CD14-positive monocyte (primary cell): ENCODE data around the gene PIK3C2B. TPM values are rescaled to one million over a fixed set of nuclear protein-coding genes. Genes with fewer than 3 reads are reported as not detected.

ENCODE experiments used
- DNase-seq, 3 donors: peaks; one replicate each; pipeline ENCODE4 v3.0.0-alpha.2; 2011 to 2022
- H2AFZ ChIP-seq: 2 replicates; pipeline ENCODE4 v1.6.0; 2012; ENCODE audit warnings: mild to moderate bottlenecking, low read depth, low read length, inconsistent platforms; ENCODE audit not compliant: insufficient read depth, poor library complexity, severe bottlenecking
- H3K27ac ChIP-seq, 2 donors: 1 replicate in 1 of 2; 2 replicates in 1 of 2; pipeline ENCODE4 v1.5.1; 2012 to 2013; ENCODE audit warnings: low read length in 2 of 2, control low read depth in 1 of 2, inconsistent platforms in 1 of 2, low read depth in 1 of 2, mild to moderate bottlenecking in 1 of 2
- H3K27me3 ChIP-seq, 2 donors: one replicate each; pipeline versions ENCODE4 v1.6.0 to v1.6.1; 2011 to 2013; ENCODE audit warnings: low read length in 2 of 2; ENCODE audit not compliant: control insufficient read depth in 2 of 2, insufficient read depth in 2 of 2
- H3K36me3 ChIP-seq, 2 donors: replicated peaks in 1 of 2; 1 replicate in 1 of 2; 2 replicates in 1 of 2; pipeline versions ENCODE4 v1.5.1 to v1.6.1; 2012 to 2013; ENCODE audit warnings: low read length in 2 of 2, control low read depth in 1 of 2, inconsistent platforms in 1 of 2, mild to moderate bottlenecking in 1 of 2; ENCODE audit not compliant: insufficient read depth in 2 of 2, control insufficient read depth in 1 of 2
- H3K4me1 ChIP-seq, 2 donors: 1 replicate in 1 of 2; 2 replicates in 1 of 2; pipeline versions ENCODE4 v1.5.1 to v1.6.1; 2012 to 2013; ENCODE audit warnings: low read length in 2 of 2, control low read depth in 1 of 2, inconsistent platforms in 1 of 2, mild to moderate bottlenecking in 1 of 2, moderate library complexity in 1 of 2; ENCODE audit not compliant: insufficient read depth in 2 of 2, control insufficient read depth in 1 of 2
- H3K4me2 ChIP-seq: replicated peaks from 2 replicates; pipeline ENCODE3; 2012; ENCODE audit warnings: low read length, moderate library complexity, mild to moderate bottlenecking; ENCODE audit not compliant: poor library complexity, severe bottlenecking; ENCODE audit errors: extremely low read depth
- H3K4me3 ChIP-seq, 3 experiments: fragments of 200-600 bp in 1 of 3; sonication (generic) in 1 of 3; replicated peaks in 1 of 3; 1 replicate in 2 of 3; 2 replicates in 1 of 3; pipeline ENCODE4 v1.5.1; 2011 to 2013; ENCODE audit warnings: low read length in 3 of 3, mild to moderate bottlenecking in 3 of 3, control low read depth in 2 of 3, low read depth in 2 of 3, inconsistent platforms in 1 of 3, moderate library complexity in 1 of 3
- H3K79me2 ChIP-seq: 2 replicates; pipeline ENCODE4 v1.6.0; 2012; ENCODE audit warnings: mild to moderate bottlenecking, control low read depth, inconsistent platforms, low read length, moderate library complexity; ENCODE audit not compliant: insufficient read depth
- H3K9ac ChIP-seq: 2 replicates; pipeline ENCODE4 v1.6.0; 2017; ENCODE audit warnings: low read length, mild to moderate bottlenecking; ENCODE audit not compliant: insufficient read depth, poor library complexity, severe bottlenecking
- H3K9me3 ChIP-seq, 2 donors: replicated peaks in 1 of 2; 1 replicate in 1 of 2; 2 replicates in 1 of 2; pipeline versions ENCODE4 v1.5.1 to v1.6.1; 2012 to 2013; ENCODE audit warnings: low read length in 2 of 2, control low read depth in 1 of 2; ENCODE audit not compliant: control insufficient read depth in 1 of 2, insufficient read depth in 1 of 2
- H4K20me1 ChIP-seq: 2 replicates; pipeline ENCODE4 v1.6.0; 2012; ENCODE audit warnings: mild to moderate bottlenecking, low read length, control low read depth, moderate library complexity; ENCODE audit not compliant: insufficient read depth
- H3K27ac Mint-ChIP-seq, 7 donors: one replicate each; pipeline ENCODE4 v1.8.0; 2020; ENCODE audit warnings: mild to moderate bottlenecking in 7 of 7, mixed read lengths in 7 of 7, moderate library complexity in 6 of 7, inconsistent platforms in 2 of 7
- H3K27me3 Mint-ChIP-seq, 3 donors: one replicate each; pipeline ENCODE4 v1.8.0; 2021 to 2022; ENCODE audit warnings: low read depth in 3 of 3, mild to moderate bottlenecking in 3 of 3, mixed read lengths in 3 of 3, moderate library complexity in 3 of 3, inconsistent platforms in 1 of 3
- H3K36me3 Mint-ChIP-seq, 2 donors: one replicate each; pipeline ENCODE4 v1.8.0; 2020; ENCODE audit warnings: mixed read lengths in 2 of 2, inconsistent platforms in 1 of 2, mild to moderate bottlenecking in 1 of 2
- H3K4me1 Mint-ChIP-seq: one replicate; pipeline ENCODE4 v1.8.0; 2020; ENCODE audit warnings: mild to moderate bottlenecking, mixed read lengths
- H3K4me3 Mint-ChIP-seq, 2 donors: one replicate each; pipeline ENCODE4 v1.8.0; 2020; ENCODE audit warnings: mild to moderate bottlenecking in 2 of 2, mixed read lengths in 2 of 2, moderate library complexity in 1 of 2
- H3K9me3 Mint-ChIP-seq, 7 donors: one replicate each; pipeline ENCODE4 v1.8.0; 2020 to 2022; ENCODE audit warnings: mixed read lengths in 7 of 7, mild to moderate bottlenecking in 6 of 7, moderate library complexity in 6 of 7, inconsistent platforms in 2 of 7
- WGBS: methylation state at CpG from one replicate; pipeline ENCODE4 v1.1.5; 2013; ENCODE audit warnings: missing lambda C conversion rate; ENCODE audit not compliant: insufficient coverage; 5-methylcytosine and 5-hydroxymethylcytosine counted together
- intact Hi-C, 2 donors: fragments of 100-400 bp; cut with micrococcal nuclease; formaldehyde crosslinking; loops; one replicate each; pipeline versions ENCODE4 v1.15.0 to v1.15.1; 2023
- polyA plus RNA-seq, 3 donors: library from polyadenylated mRNA; depleted of rRNA in 1 of 3; unstranded in 2 of 3; stranded (reverse) in 1 of 3; fragments of 300-500 nt in 2 of 3; fragments of >200 nt in 1 of 3; fragmentation: Illumina TruSeq in 2 of 3; gene quantifications; 1 replicate in 2 of 3; 2 replicates in 1 of 3; pipeline ENCODE4 v1.2.3, GENCODE V29; 2012 to 2021
- TF ChIP-seq, protein P1 (sequence below): fragments of 200-600 bp; IDR thresholded peaks from one replicate; pipeline ENCODE4 v1.8.0; 2022; ENCODE audit warnings: antibody characterized with exemption, mild to moderate bottlenecking

The PIK3C2B gene
- polyA plus RNA-seq, 3 donors: 0.04 to 1.4 TPM; not detected in 1

- Histone ChIP-seq H3K9ac (no peak overlapping the region), H3K36me3 (no peaks in the 10 kb centered on the region), H3K4me2 (no peak overlapping the region), H3K79me2 (no peaks in the 10 kb centered on the region), H3K27ac (no peak overlapping the region), H3K4me3 (no peak overlapping the region), H4K20me1 (no peaks in the 10 kb centered on the region), H3K4me1 (peaks cover 5% of the 10 kb centered on the region in 2 donors), H3K27me3 (no peaks in the 10 kb centered on the region), H3K9me3 (no peaks in the 10 kb centered on the region), H2AFZ (no peak overlapping the region)
- Mint-ChIP-seq H3K4me3 (no peak overlapping the region), H3K36me3 (peaks cover 4 to 8% of the 10 kb centered on the region in 2 donors), H3K9me3 (no peaks in the 10 kb centered on the region), H3K27me3 (peaks cover 0 to 5% (median 2%) of the 10 kb centered on the region in 3 donors), H3K27ac (peak overlapping the region in 1 of 7 donors; percentile 60), H3K4me1 (peaks cover 10% of the 10 kb centered on the region)
- intact Hi-C loops: no loop called here
- TF ChIP-seq, protein P1, sequence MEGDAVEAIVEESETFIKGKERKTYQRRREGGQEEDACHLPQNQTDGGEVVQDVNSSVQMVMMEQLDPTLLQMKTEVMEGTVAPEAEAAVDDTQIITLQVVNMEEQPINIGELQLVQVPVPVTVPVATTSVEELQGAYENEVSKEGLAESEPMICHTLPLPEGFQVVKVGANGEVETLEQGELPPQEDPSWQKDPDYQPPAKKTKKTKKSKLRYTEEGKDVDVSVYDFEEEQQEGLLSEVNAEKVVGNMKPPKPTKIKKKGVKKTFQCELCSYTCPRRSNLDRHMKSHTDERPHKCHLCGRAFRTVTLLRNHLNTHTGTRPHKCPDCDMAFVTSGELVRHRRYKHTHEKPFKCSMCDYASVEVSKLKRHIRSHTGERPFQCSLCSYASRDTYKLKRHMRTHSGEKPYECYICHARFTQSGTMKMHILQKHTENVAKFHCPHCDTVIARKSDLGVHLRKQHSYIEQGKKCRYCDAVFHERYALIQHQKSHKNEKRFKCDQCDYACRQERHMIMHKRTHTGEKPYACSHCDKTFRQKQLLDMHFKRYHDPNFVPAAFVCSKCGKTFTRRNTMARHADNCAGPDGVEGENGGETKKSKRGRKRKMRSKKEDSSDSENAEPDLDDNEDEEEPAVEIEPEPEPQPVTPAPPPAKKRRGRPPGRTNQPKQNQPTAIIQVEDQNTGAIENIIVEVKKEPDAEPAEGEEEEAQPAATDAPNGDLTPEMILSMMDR: no peak
- WGBS: 36% methylated on average over 1 of the region's 8 CpGs
- DNase-seq: no peak
These were observed 41.3 kb downstream of the PIK3C2B start for GRCh38 chr1:204453141-204453772.

DNA sequence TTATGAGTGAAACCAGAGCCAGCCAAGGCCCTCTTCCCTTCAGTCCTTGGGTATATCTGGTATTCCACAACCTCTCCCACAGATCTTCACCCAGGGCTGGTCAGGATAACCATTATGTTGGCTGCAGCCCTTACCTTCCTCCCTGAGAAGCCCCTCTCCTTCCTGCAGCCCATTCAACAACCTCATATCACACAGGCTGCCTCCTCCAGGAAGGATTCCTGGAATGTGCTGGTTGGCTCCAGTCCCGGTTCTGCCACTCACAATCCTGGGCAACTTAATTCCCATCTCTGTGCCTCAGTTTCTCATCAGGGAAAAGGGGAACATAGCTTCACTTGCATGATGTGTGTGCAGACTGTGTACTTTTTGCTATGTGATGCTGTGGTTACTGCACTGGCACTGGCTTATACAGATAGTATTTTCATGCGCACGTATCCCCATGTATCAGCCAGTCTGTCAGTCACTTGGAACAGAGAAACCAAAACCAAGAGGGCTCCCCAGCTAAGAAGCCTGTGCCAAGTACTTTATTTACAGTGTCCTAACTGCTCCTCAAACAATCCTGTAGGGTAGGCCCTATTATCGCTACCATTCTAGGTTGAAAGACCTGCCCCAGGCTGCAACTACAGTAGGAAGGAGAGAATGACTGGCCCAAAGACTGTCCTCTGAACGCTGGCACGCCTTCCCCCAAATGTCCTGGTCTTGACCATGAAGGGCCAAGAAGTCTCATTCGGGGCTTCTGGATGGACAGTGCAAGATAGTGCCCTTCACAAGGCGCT is 43.1 kb downstream of the PIK3C2B start:
- TF ChIP-seq, protein P1: no peak
- no peaks in the 10 kb centered on the region for H3K27me3 ChIP-seq
- no peaks in the 10 kb centered on the region for H3K9me3 Mint-ChIP-seq
- DNase-seq: no peak
- H3K27ac Mint-ChIP-seq: no peak overlapping the region
- no peak overlapping the region for H3K4me2 ChIP-seq
- WGBS: 85% methylated on average over 7 of the region's 8 CpGs
- no peaks in the 10 kb centered on the region for H3K79me2 ChIP-seq
- no peak overlapping the region for H3K4me3 Mint-ChIP-seq
- no peak overlapping the region for H3K4me3 ChIP-seq
- H3K27me3 Mint-ChIP-seq: peaks cover 0 to 5% (median 0%) of the 10 kb centered on the region in 3 donors
- peaks cover 5 to 7% of the 10 kb centered on the region in 2 donors for H3K4me1 ChIP-seq
- intact Hi-C loops: no loop called here
- no peak overlapping the region for H3K27ac ChIP-seq
- H3K36me3 Mint-ChIP-seq: peaks cover 5 to 15% of the 10 kb centered on the region in 2 donors
- H3K9me3 ChIP-seq: no peaks in the 10 kb centered on the region
- no peaks in the 10 kb centered on the region for H3K36me3 ChIP-seq
- H4K20me1 ChIP-seq: no peaks in the 10 kb centered on the region
- H3K4me1 Mint-ChIP-seq: peaks cover 13% of the 10 kb centered on the region
- no peak overlapping the region for H3K9ac ChIP-seq
- no peak overlapping the region for H2AFZ ChIP-seq
